Measurements from ENCODE around the gene TAS2R3. TPM values are rescaled to one million over a fixed set of nuclear protein-coding genes. Genes with fewer than 3 reads are reported as not detected.
A peak's percentile ranks its signal among the peaks of the same experiment; 100 is the strongest.
"Not testable (repeated sequence)": the region's sequence is repeated elsewhere in the genome, so short reads cannot be mapped to it uniquely, and the experiment has no call there.

The TAS2R3 gene
- 0.17 TPM in 1 of 2 replicates, not detected in the other for total RNA-seq (2014; rRNA removed; shearing (Covaris generic))

GRCh38 chr7:141763797-141764196 lies at the start of gene TAS2R3:
Gene TAS2R3 (plus strand): TSS chr7:141764097. CDS start chr7:141764159, 62 bp downstream.
- DNase-seq (ENCODE audit: low read depth): no peak

- DNase-seq (ENCODE audit: low read depth): no peak
Observed at GRCh38 chr7:141714571-141714970, 49.3 kb upstream of the TAS2R3 start.

GRCh38 chr7:141715018-141715417 lies 48.9 kb upstream of the TAS2R3 start:
- no peak for DNase-seq (ENCODE audit: low read depth)

GRCh38 chr7:141715794-141716689 lies 47.9 kb upstream of the TAS2R3 start:
- DNase-seq (ENCODE audit: low read depth): no peak

GRCh38 chr7:141717450-141717849 lies 46.4 kb upstream of the TAS2R3 start:
- no peak for DNase-seq (ENCODE audit: low read depth)

GRCh38 chr7:141722529-141722928 lies 41.4 kb upstream of the TAS2R3 start:
- DNase-seq (ENCODE audit: low read depth): no peak

- DNase-seq (ENCODE audit: low read depth): no peak
Observed at GRCh38 chr7:141729020-141729419, 34.9 kb upstream of the TAS2R3 start.

- DNase-seq (ENCODE audit: low read depth): no peak
Observed at GRCh38 chr7:141731476-141732149, 32.3 kb upstream of the TAS2R3 start.

- peak; percentile 36 for DNase-seq (ENCODE audit: low read depth)
Observed at GRCh38 chr7:141737118-141737835, 26.6 kb upstream of the TAS2R3 start.

- DNase-seq (ENCODE audit: low read depth): peak; percentile 99
Observed at GRCh38 chr7:141737836-141738591, 25.9 kb upstream of the TAS2R3 start, which contains the start of gene SSBP1. Gene SSBP1 (plus strand): TSS chr7:141738358. CDS start chr7:141739167, 809 bp downstream.

GRCh38 chr7:141738592-141739013 lies 25.3 kb upstream of the TAS2R3 start:
- no peak for DNase-seq (ENCODE audit: low read depth)

GRCh38 chr7:141739250-141739649 lies 24.6 kb upstream of the TAS2R3 start:
- DNase-seq (ENCODE audit: low read depth): no peak

GRCh38 chr7:141742229-141742628 lies 21.7 kb upstream of the TAS2R3 start:
- no peak for DNase-seq (ENCODE audit: low read depth)

- no peak for DNase-seq (ENCODE audit: low read depth)
Observed at GRCh38 chr7:141744131-141744530, 19.8 kb upstream of the TAS2R3 start.

GRCh38 chr7:141748396-141748795 lies 15.5 kb upstream of the TAS2R3 start:
- DNase-seq (ENCODE audit: low read depth): no peak

- DNase-seq (ENCODE audit: low read depth): peak; percentile 15
Observed at GRCh38 chr7:141751904-141752303, 12.0 kb upstream of the TAS2R3 start.

- no peak for DNase-seq (ENCODE audit: low read depth)
Observed at GRCh38 chr7:141752634-141753033, 11.3 kb upstream of the TAS2R3 start.

- peak; percentile 42 for DNase-seq (ENCODE audit: low read depth)
Observed at GRCh38 chr7:141754939-141755338, 9.0 kb upstream of the TAS2R3 start.

- not testable (repeated sequence) for DNase-seq (ENCODE audit: low read depth)
Observed at GRCh38 chr7:141770083-141770583, 6.2 kb downstream of the TAS2R3 start.

GRCh38 chr7:141776374-141776773 lies 12.5 kb downstream of the TAS2R3 start, which contains the start of gene TAS2R4:
Gene TAS2R4 (plus strand): TSS chr7:141776674. CDS start chr7:141778489, 1,815 bp downstream.
- DNase-seq (ENCODE audit: low read depth): no peak
